ENCODE measurements around the gene MYCT1. TPM values are rescaled to one million over a fixed set of nuclear protein-coding genes. Genes with fewer than 3 reads are reported as not detected.
"Not testable (repeated sequence)": the region's sequence is repeated elsewhere in the genome, so short reads cannot be mapped to it uniquely, and the experiment has no call there.

The MYCT1 gene
- total RNA-seq, 1 experiment from 2014 or later, result not detected

GRCh38 chr6:152682141-152682540, 15.6 kb upstream of the MYCT1 start:
- ATAC-seq, result no peak
- POLR2A ChIA-PET, result no interaction called here
- no peak overlapping the region for H2AFZ ChIP-seq (ENCODE audit: low read depth, low read length, poor library complexity, severe bottlenecking)
- no peak overlapping the region for H3K27ac ChIP-seq (ENCODE audit: low read depth, low read length)
- H3K4me2 ChIP-seq (ENCODE audit: low read length), result no peak overlapping the region
- H3K36me3 ChIP-seq (ENCODE audit: control insufficient read depth in 1 of 2, insufficient read depth in 2 of 2, low read length in 2 of 2), result no peaks in the 10 kb centered on the region
- H3K9me3 ChIP-seq (ENCODE audit: control insufficient read depth in 1 of 2, insufficient read depth in 1 of 2, low read depth in 1 of 2, low read length in 2 of 2), result no peaks in the 10 kb centered on the region
- CTCF ChIA-PET, result no interaction called here
- no peaks in the 10 kb centered on the region for H3K79me2 ChIP-seq (ENCODE audit: insufficient read depth, low read length)
- no peak for DNase-seq (ENCODE audit: low read depth, low spot score)
- no peak overlapping the region for H3K9ac ChIP-seq (ENCODE audit: low read length)
- no peak overlapping the region for H3K4me3 ChIP-seq (replicated peaks in 1 of 2; ENCODE audit: low read depth in 1 of 2, low read length in 2 of 2)
- no peaks in the 10 kb centered on the region for H3K4me1 ChIP-seq (ENCODE audit: control insufficient read depth in 1 of 2, insufficient read depth in 2 of 2, low read length in 2 of 2)
- no peaks in the 10 kb centered on the region; the same call in 1 of the 2 replicates for H3K27me3 ChIP-seq (ENCODE audit: insufficient read depth, low read length)
- RAD21 ChIA-PET (ENCODE audit: low non-redundant PET in 1 of 2, low total read pairs in 2 of 2, uncharacterized antibody in 2 of 2, unreplicated experiment in 2 of 2), result no interaction called here
- BruUV-seq (replicated peaks), result no TSS peak
- H3K9me2 ChIP-seq (ENCODE audit: insufficient read depth), result no peaks in the 10 kb centered on the region
- no peak for TF ChIP-seq POLR2A (IDR thresholded peaks at IDR 0.05; ENCODE audit: borderline replicate concordance, extremely low read depth, insufficient read depth, insufficient read length)
- no peaks in the 10 kb centered on the region for H4K20me1 ChIP-seq (ENCODE audit: insufficient read depth)
- intact Hi-C loops (cut with micrococcal nuclease), result no loop called here

DNA sequence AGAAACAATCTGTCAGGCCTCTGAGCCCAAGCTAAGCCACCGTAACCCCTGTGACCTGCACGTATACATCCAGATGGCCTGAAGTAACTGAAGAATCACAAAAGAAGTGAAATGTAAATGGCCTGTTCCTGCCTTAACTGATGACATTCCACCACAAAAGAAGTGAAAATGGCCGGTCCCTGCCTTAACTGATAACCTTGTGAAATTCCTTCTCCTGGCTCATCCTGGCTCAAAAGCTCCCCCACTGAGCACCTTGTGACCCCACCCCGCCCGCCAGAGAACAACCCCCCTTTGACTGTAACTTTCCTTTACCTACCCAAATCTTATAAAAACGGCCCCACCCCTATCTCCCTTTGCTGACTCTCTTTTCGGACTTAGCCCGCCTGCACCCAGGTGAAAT, 14.8 kb upstream of the MYCT1 start:
- RAD21 ChIA-PET (ENCODE audit: low non-redundant PET in 1 of 2, low total read pairs in 2 of 2, uncharacterized antibody in 2 of 2, unreplicated experiment in 2 of 2); H3K9me2 ChIP-seq (ENCODE audit: insufficient read depth); intact Hi-C loops (cut with micrococcal nuclease); H3K27me3 ChIP-seq (ENCODE audit: insufficient read depth, low read length); H3K27ac ChIP-seq (ENCODE audit: low read depth, low read length); H3K4me3 ChIP-seq (replicated peaks in 1 of 2; ENCODE audit: low read depth in 1 of 2, low read length in 2 of 2); H4K20me1 ChIP-seq (ENCODE audit: insufficient read depth); BruUV-seq (replicated peaks); DNase-seq (ENCODE audit: low read depth, low spot score); CTCF ChIA-PET; H3K9me3 ChIP-seq (ENCODE audit: control insufficient read depth in 1 of 2, insufficient read depth in 1 of 2, low read depth in 1 of 2, low read length in 2 of 2); H3K79me2 ChIP-seq (ENCODE audit: insufficient read depth, low read length); H3K36me3 ChIP-seq (ENCODE audit: control insufficient read depth in 1 of 2, insufficient read depth in 2 of 2, low read length in 2 of 2); POLR2A ChIA-PET; ATAC-seq; H3K4me2 ChIP-seq (ENCODE audit: low read length); H3K4me1 ChIP-seq (ENCODE audit: control insufficient read depth in 1 of 2, insufficient read depth in 2 of 2, low read length in 2 of 2); H2AFZ ChIP-seq (ENCODE audit: low read depth, low read length, poor library complexity, severe bottlenecking); H3K9ac ChIP-seq (ENCODE audit: low read length): not testable (repeated sequence)

DNA sequence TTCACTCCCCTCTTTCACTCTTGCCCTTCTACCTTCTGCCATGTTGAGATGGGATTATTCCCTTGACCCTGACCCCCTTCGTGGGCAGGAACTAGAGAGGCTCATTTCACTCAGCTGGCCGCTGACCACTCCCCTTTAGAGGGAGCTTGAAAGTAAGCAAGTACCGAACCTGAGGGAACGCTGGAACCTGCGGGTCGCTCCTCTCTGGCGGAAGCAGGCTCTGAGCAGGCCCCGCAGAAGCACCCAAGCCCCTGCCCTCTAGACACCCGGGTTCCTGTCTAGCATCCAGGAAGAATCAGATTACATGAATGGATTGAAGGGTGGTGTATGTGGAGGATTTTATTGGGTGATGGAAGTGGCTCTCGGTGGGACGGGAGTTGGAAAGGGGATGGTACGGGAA, 11.9 kb upstream of the MYCT1 start:
- no peak overlapping the region for H2AFZ ChIP-seq (ENCODE audit: low read depth, low read length, poor library complexity, severe bottlenecking)
- no peak for DNase-seq (ENCODE audit: low read depth, low spot score)
- no peaks in the 10 kb centered on the region for H3K9me3 ChIP-seq (ENCODE audit: control insufficient read depth in 1 of 2, insufficient read depth in 1 of 2, low read depth in 1 of 2, low read length in 2 of 2)
- POLR2A ChIA-PET, result no interaction called here
- TF ChIP-seq SRF (IDR thresholded peaks at IDR 0.05; ENCODE audit: low read depth) (no peak), POLR2A (IDR thresholded peaks at IDR 0.05; ENCODE audit: borderline replicate concordance, extremely low read depth, insufficient read depth, insufficient read length) (no peak), CEBPB (IDR thresholded peaks at IDR 0.05; ENCODE audit: low read depth) (no peak), EZH2phosphoT487 (IDR thresholded peaks at IDR 0.05; ENCODE audit: borderline replicate concordance) (no peak), ELF1 (IDR thresholded peaks at IDR 0.05; ENCODE audit: borderline replicate concordance, low read depth) (no peak), ZFX (IDR thresholded peaks at IDR 0.05) (no peak), SIN3A (IDR thresholded peaks at IDR 0.05; ENCODE audit: low read depth) (no peak), EGR1 (IDR thresholded peaks at IDR 0.05; ENCODE audit: low read depth) (no peak), FOSL1 (IDR thresholded peaks at IDR 0.05; ENCODE audit: low read depth) (no peak), RAD21 (IDR thresholded peaks at IDR 0.05; ENCODE audit: low read depth) (no peak), YY1 (IDR thresholded peaks at IDR 0.05; ENCODE audit: extremely low read depth, insufficient replicate concordance, low read depth, low read length) (no peak), ZNF274 (IDR thresholded peaks at IDR 0.05; ENCODE audit: low read depth, low read length) (no peak), POLR2AphosphoS5 (IDR thresholded peaks at IDR 0.05; ENCODE audit: low read depth, low read length) (no peak)
- TF ChIP-seq, protein P1, sequence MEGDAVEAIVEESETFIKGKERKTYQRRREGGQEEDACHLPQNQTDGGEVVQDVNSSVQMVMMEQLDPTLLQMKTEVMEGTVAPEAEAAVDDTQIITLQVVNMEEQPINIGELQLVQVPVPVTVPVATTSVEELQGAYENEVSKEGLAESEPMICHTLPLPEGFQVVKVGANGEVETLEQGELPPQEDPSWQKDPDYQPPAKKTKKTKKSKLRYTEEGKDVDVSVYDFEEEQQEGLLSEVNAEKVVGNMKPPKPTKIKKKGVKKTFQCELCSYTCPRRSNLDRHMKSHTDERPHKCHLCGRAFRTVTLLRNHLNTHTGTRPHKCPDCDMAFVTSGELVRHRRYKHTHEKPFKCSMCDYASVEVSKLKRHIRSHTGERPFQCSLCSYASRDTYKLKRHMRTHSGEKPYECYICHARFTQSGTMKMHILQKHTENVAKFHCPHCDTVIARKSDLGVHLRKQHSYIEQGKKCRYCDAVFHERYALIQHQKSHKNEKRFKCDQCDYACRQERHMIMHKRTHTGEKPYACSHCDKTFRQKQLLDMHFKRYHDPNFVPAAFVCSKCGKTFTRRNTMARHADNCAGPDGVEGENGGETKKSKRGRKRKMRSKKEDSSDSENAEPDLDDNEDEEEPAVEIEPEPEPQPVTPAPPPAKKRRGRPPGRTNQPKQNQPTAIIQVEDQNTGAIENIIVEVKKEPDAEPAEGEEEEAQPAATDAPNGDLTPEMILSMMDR (IDR thresholded peaks at IDR 0.05 in 2 of 3, conservative IDR thresholded peaks at IDR 0.05 in 1 of 3; ENCODE audit: borderline replicate concordance in 1 of 3, insufficient read depth in 1 of 3, low read depth in 2 of 3, low read length in 2 of 3), result no peak
- H3K4me3 ChIP-seq (replicated peaks in 1 of 2; ENCODE audit: low read depth in 1 of 2, low read length in 2 of 2), result no peak overlapping the region
- H3K4me2 ChIP-seq (ENCODE audit: low read length), result no peak overlapping the region
- no TSS peak for BruUV-seq (replicated peaks)
- H4K20me1 ChIP-seq (ENCODE audit: insufficient read depth), result no peaks in the 10 kb centered on the region
- H3K36me3 ChIP-seq (ENCODE audit: control insufficient read depth in 1 of 2, insufficient read depth in 2 of 2, low read length in 2 of 2), result no peaks in the 10 kb centered on the region
- H3K27ac ChIP-seq (ENCODE audit: low read depth, low read length), result no peak overlapping the region
- intact Hi-C loops (cut with micrococcal nuclease), result no loop called here
- RAD21 ChIA-PET (ENCODE audit: low non-redundant PET in 1 of 2, low total read pairs in 2 of 2, uncharacterized antibody in 2 of 2, unreplicated experiment in 2 of 2), result no interaction called here
- CTCF ChIA-PET, result no interaction called here
- no peaks in the 10 kb centered on the region for H3K79me2 ChIP-seq (ENCODE audit: insufficient read depth, low read length)
- H3K9ac ChIP-seq (ENCODE audit: low read length), result no peak overlapping the region
- H3K4me1 ChIP-seq (ENCODE audit: control insufficient read depth in 1 of 2, insufficient read depth in 2 of 2, low read length in 2 of 2), result no peaks in the 10 kb centered on the region
- H3K27me3 ChIP-seq (ENCODE audit: insufficient read depth, low read length), result no peaks in the 10 kb centered on the region
- no peak for ATAC-seq
- no peaks in the 10 kb centered on the region for H3K9me2 ChIP-seq (ENCODE audit: insufficient read depth)

Measured in HCT116 (cell line).